ENCODE measurements around the gene SYNGR3.

Gene SYNGR3

GRCh38 chr16:2034696-2035430 lies 45.1 kb downstream of the SYNGR3 start:
- no peak for TF ChIP-seq CTCF (IDR thresholded peaks at IDR 0.05; ENCODE audit: low read depth, low read length, missing control alignments)
- no peak overlapping the region for H3K4me3 ChIP-seq (ENCODE audit: low read depth, low read length)
- no peak for DNase-seq (ENCODE audit: low read depth)

GRCh38 chr16:2035431-2036199 lies 45.8 kb downstream of the SYNGR3 start:
- no peak for DNase-seq (ENCODE audit: low read depth)
- TF ChIP-seq CTCF (IDR thresholded peaks at IDR 0.05; ENCODE audit: low read depth, low read length, missing control alignments), result no peak
- H3K4me3 ChIP-seq (ENCODE audit: low read depth, low read length), result no peak overlapping the region

GRCh38 chr16:2036200-2036966 lies 46.6 kb downstream of the SYNGR3 start:
- H3K4me3 ChIP-seq (ENCODE audit: low read depth, low read length), result no peak overlapping the region
- TF ChIP-seq CTCF (IDR thresholded peaks at IDR 0.05; ENCODE audit: low read depth, low read length, missing control alignments), result no peak
- DNase-seq (ENCODE audit: low read depth), result no peak

GRCh38 chr16:2037115-2037514 lies 47.3 kb downstream of the SYNGR3 start:
- no peak overlapping the region for H3K4me3 ChIP-seq (ENCODE audit: low read depth, low read length)
- DNase-seq (ENCODE audit: low read depth), result no peak
- no peak for TF ChIP-seq CTCF (IDR thresholded peaks at IDR 0.05; ENCODE audit: low read depth, low read length, missing control alignments)

GRCh38 chr16:2037647-2038381 lies 48.0 kb downstream of the SYNGR3 start:
- no peak for DNase-seq (ENCODE audit: low read depth)
- no peak overlapping the region for H3K4me3 ChIP-seq (ENCODE audit: low read depth, low read length)
- no peak for TF ChIP-seq CTCF (IDR thresholded peaks at IDR 0.05; ENCODE audit: low read depth, low read length, missing control alignments)

- no peak for DNase-seq (ENCODE audit: low read depth)
- no peak for TF ChIP-seq CTCF (IDR thresholded peaks at IDR 0.05; ENCODE audit: low read depth, low read length, missing control alignments)
- no peak overlapping the region for H3K4me3 ChIP-seq (ENCODE audit: low read depth, low read length)
These were observed 48.8 kb downstream of the SYNGR3 start for GRCh38 chr16:2038382-2039231.
